Neuronal stem cell (in vitro differentiated cells): ENCODE measurements around the gene SLC6A9.

ENCODE experiments used
- DNase-seq: peaks from one replicate; pipeline ENCODE4 v3.0.0-alpha.2; 2013; ENCODE audit warnings: low spot score
- H2AFZ ChIP-seq: one replicate; pipeline ENCODE4 v1.6.1; 2013; ENCODE audit warnings: mild to moderate bottlenecking, low read length, inconsistent platforms
- H2AK5ac ChIP-seq: 2 replicates; pipeline ENCODE4 v1.6.1; 2013; ENCODE audit warnings: low read depth, mild to moderate bottlenecking, inconsistent platforms, low read length, moderate library complexity, mixed read lengths
- H2BK120ac ChIP-seq: 2 replicates; pipeline ENCODE4 v1.6.1; 2013; ENCODE audit warnings: low read depth, mild to moderate bottlenecking, inconsistent platforms, low read length, moderate library complexity, mixed read lengths
- H2BK12ac ChIP-seq: one replicate; pipeline ENCODE4 v1.6.1; 2013; ENCODE audit warnings: low read length, inconsistent platforms
- H2BK15ac ChIP-seq: 2 replicates; pipeline ENCODE4 v1.6.1; 2013; ENCODE audit warnings: mild to moderate bottlenecking, low read length, inconsistent platforms, mixed read lengths
- H2BK5ac ChIP-seq: one replicate; pipeline ENCODE4 v1.6.1; 2013; ENCODE audit warnings: inconsistent platforms, mild to moderate bottlenecking, low read length, moderate library complexity
- H3K14ac ChIP-seq: one replicate; pipeline ENCODE4 v1.6.1; 2013; ENCODE audit warnings: low read length, inconsistent platforms
- H3K18ac ChIP-seq: 2 replicates; pipeline ENCODE4 v1.6.1; 2013; ENCODE audit warnings: low read length, inconsistent platforms
- H3K23ac ChIP-seq: 2 replicates; pipeline ENCODE4 v1.6.1; 2013; ENCODE audit warnings: low read depth, mild to moderate bottlenecking, mixed read lengths, low read length, inconsistent platforms; ENCODE audit not compliant: poor library complexity
- H3K27ac ChIP-seq: replicated peaks from 3 replicates; pipeline ENCODE4 v1.5.1; 2013; ENCODE audit warnings: low read length, inconsistent platforms
- H3K27me3 ChIP-seq, 3 experiments: 2 replicates each; pipeline ENCODE4 v1.6.1; 2013; ENCODE audit warnings: low read length in 3 of 3, mild to moderate bottlenecking in 2 of 3, inconsistent platforms in 1 of 3, low read depth in 1 of 3, mixed read lengths in 1 of 3, moderate library complexity in 1 of 3; ENCODE audit not compliant: control insufficient read depth in 3 of 3, insufficient read depth in 3 of 3
- H3K36me3 ChIP-seq, 2 donors: replicated peaks in 1 of 2; 2 replicates each; pipeline ENCODE4 v1.6.1; 2013; ENCODE audit warnings: low read length in 2 of 2; ENCODE audit not compliant: control insufficient read depth in 2 of 2, insufficient read depth in 2 of 2
- H3K4ac ChIP-seq: 2 replicates; pipeline ENCODE4 v1.6.1; 2013; ENCODE audit warnings: inconsistent platforms, mild to moderate bottlenecking, low read length, moderate library complexity
- H3K4me1 ChIP-seq, 2 donors: 1 replicate in 1 of 2; 2 replicates in 1 of 2; pipeline ENCODE4 v1.6.1; 2013; ENCODE audit warnings: low read length in 2 of 2, low read depth in 1 of 2; ENCODE audit not compliant: control insufficient read depth in 2 of 2, insufficient read depth in 1 of 2
- H3K4me2 ChIP-seq: one replicate; pipeline ENCODE4 v1.6.1; 2013; ENCODE audit warnings: mild to moderate bottlenecking, low read length, inconsistent platforms; ENCODE audit not compliant: insufficient read depth, poor library complexity, severe bottlenecking
- H3K4me3 ChIP-seq, 2 donors: 2 replicates each; pipeline ENCODE4 v1.5.1; 2013; ENCODE audit warnings: low read length in 2 of 2, mild to moderate bottlenecking in 2 of 2, inconsistent platforms in 1 of 2, moderate library complexity in 1 of 2
- H3K79me1 ChIP-seq: one replicate; pipeline ENCODE4 v1.6.1; 2013; ENCODE audit warnings: low read depth, mild to moderate bottlenecking, inconsistent platforms, low read length, moderate library complexity
- H3K9ac ChIP-seq: one replicate; pipeline ENCODE4 v1.6.1; 2013; ENCODE audit warnings: mild to moderate bottlenecking, low read depth, low read length, inconsistent platforms; ENCODE audit not compliant: poor library complexity
- H3K9me3 ChIP-seq, 2 donors: replicated peaks in 1 of 2; 2 replicates each; pipeline versions ENCODE3 to v1.6.1; 2013; ENCODE audit warnings: low read length in 2 of 2, mild to moderate bottlenecking in 2 of 2, inconsistent platforms in 1 of 2, low read depth in 1 of 2, mixed read lengths in 1 of 2, moderate library complexity in 1 of 2; ENCODE audit not compliant: control insufficient read depth in 2 of 2, insufficient read depth in 1 of 2
- H4K8ac ChIP-seq: one replicate; pipeline ENCODE4 v1.6.1; 2013; ENCODE audit warnings: low read depth, mild to moderate bottlenecking, inconsistent platforms, low read length, moderate library complexity
- H4K91ac ChIP-seq: one replicate; pipeline ENCODE4 v1.6.1; 2013; ENCODE audit warnings: low read length, low read depth, mild to moderate bottlenecking, inconsistent platforms; ENCODE audit not compliant: poor library complexity
- WGBS, 2 donors: extraction: QIAGEN DNeasy Blood & Tissue Kit; methylation state at CpG; one replicate each; pipeline ENCODE4 v1.1.7; 2013; ENCODE audit warnings: missing lambda C conversion rate in 2 of 2, mixed read lengths in 1 of 2; ENCODE audit not compliant: insufficient read length in 2 of 2, insufficient replicate concordance in 1 of 2; ENCODE audit errors: extremely low coverage in 2 of 2; 5-methylcytosine and 5-hydroxymethylcytosine counted together

Gene SLC6A9

GRCh38 chr1:43985984-43986595, 45.2 kb downstream of the SLC6A9 start:
- Histone ChIP-seq H2BK5ac (no peak overlapping the region), H3K23ac (no peak overlapping the region), H3K9ac (no peak overlapping the region), H2AK5ac (no peak overlapping the region), H3K27ac (no peak overlapping the region), H3K36me3 (peaks cover 29 to 72% of the 10 kb centered on the region in 2 donors), H2BK120ac (no peak overlapping the region), H3K4me3 (no peak overlapping the region), H2BK15ac (no peak overlapping the region), H3K18ac (no peak overlapping the region), H3K79me1 (peaks cover 13% of the 10 kb centered on the region), H4K91ac (no peak overlapping the region), H3K4ac (no peak overlapping the region), H2AFZ (no peak overlapping the region), H3K14ac (no peak overlapping the region), H3K4me2 (no peak overlapping the region), H3K27me3 (no peaks in the 10 kb centered on the region), H4K8ac (no peak overlapping the region), H2BK12ac (no peak overlapping the region), H3K4me1 (peaks cover 1 to 4% of the 10 kb centered on the region in 2 donors), H3K9me3 (no peaks in the 10 kb centered on the region)
- no CpG with 5 or more reads among the region's 4 CpGs for WGBS, 2 donors
- no peak for DNase-seq

- Histone ChIP-seq H3K9ac (no peak overlapping the region), H2BK120ac (no peak overlapping the region), H3K79me1 (peaks cover 25% of the 10 kb centered on the region), H2AFZ (no peak overlapping the region), H4K91ac (no peak overlapping the region), H3K9me3 (no peaks in the 10 kb centered on the region), H2BK12ac (no peak overlapping the region), H2BK5ac (no peak overlapping the region), H3K4me2 (no peak overlapping the region), H3K23ac (peak overlapping the region; percentile 26), H3K27me3 (no peaks in the 10 kb centered on the region), H3K4me1 (peaks cover 8 to 10% of the 10 kb centered on the region in 2 donors), H3K27ac (no peak overlapping the region), H3K4ac (no peak overlapping the region), H2AK5ac (no peak overlapping the region), H3K14ac (peak overlapping the region; percentile 28), H3K4me3 (no peak overlapping the region), H3K36me3 (peaks cover 31 to 76% of the 10 kb centered on the region in 2 donors), H4K8ac (no peak overlapping the region), H2BK15ac (no peak overlapping the region), H3K18ac (no peak overlapping the region)
- no CpG with 5 or more reads among the region's 16 CpGs for WGBS, 2 donors
- no peak for DNase-seq
Measured at GRCh38 chr1:43984855-43985254, 46.4 kb downstream of the SLC6A9 start.

- Histone ChIP-seq H4K91ac (no peak overlapping the region), H2BK12ac (no peak overlapping the region), H2BK120ac (no peak overlapping the region), H3K27ac (no peak overlapping the region), H3K4ac (no peak overlapping the region), H4K8ac (no peak overlapping the region), H2BK5ac (peak overlapping the region; percentile 24), H3K4me3 (no peak overlapping the region), H3K9ac (no peak overlapping the region), H3K4me1 (peaks cover 10 to 12% of the 10 kb centered on the region in 2 donors), H3K18ac (no peak overlapping the region), H2BK15ac (no peak overlapping the region), H3K9me3 (no peaks in the 10 kb centered on the region), H3K36me3 (peaks cover 31 to 76% of the 10 kb centered on the region in 2 donors), H3K79me1 (peaks cover 27% of the 10 kb centered on the region), H3K4me2 (no peak overlapping the region), H2AFZ (no peak overlapping the region), H2AK5ac (no peak overlapping the region), H3K23ac (no peak overlapping the region), H3K27me3 (no peaks in the 10 kb centered on the region), H3K14ac (no peak overlapping the region)
- DNase-seq: no peak
- no CpG with 5 or more reads among the region's 12 CpGs for WGBS, 2 donors
Measured at GRCh38 chr1:43983253-43983899, 47.9 kb downstream of the SLC6A9 start.

- no peak overlapping the region for H4K8ac ChIP-seq
- H2BK5ac ChIP-seq: no peak overlapping the region
- H3K4me3 ChIP-seq: no peak overlapping the region
- H3K9ac ChIP-seq: no peak overlapping the region
- H3K23ac ChIP-seq: no peak overlapping the region
- peaks cover 35 to 76% of the 10 kb centered on the region in 2 donors for H3K36me3 ChIP-seq
- H3K4me1 ChIP-seq: peaks cover 14 to 16% of the 10 kb centered on the region in 2 donors
- no peak overlapping the region for H3K4me2 ChIP-seq
- H2AFZ ChIP-seq: no peak overlapping the region
- no peak overlapping the region for H2AK5ac ChIP-seq
- H3K27me3 ChIP-seq: no peaks in the 10 kb centered on the region
- no peak overlapping the region for H3K4ac ChIP-seq
- H3K27ac ChIP-seq: no peak overlapping the region
- peaks cover 29% of the 10 kb centered on the region for H3K79me1 ChIP-seq
- 100% methylated on average over 5 of the region's 15 CpGs; no CpG with 5 or more reads in 1 of the 2 donors for WGBS, 2 donors
- H2BK12ac ChIP-seq: no peak overlapping the region
- no peaks in the 10 kb centered on the region for H3K9me3 ChIP-seq
- DNase-seq: no peak
- no peak overlapping the region for H2BK120ac ChIP-seq
- H3K14ac ChIP-seq: no peak overlapping the region
- no peak overlapping the region for H4K91ac ChIP-seq
- H3K18ac ChIP-seq: no peak overlapping the region
- H2BK15ac ChIP-seq: no peak overlapping the region
Measured at GRCh38 chr1:43982808-43983207, 48.5 kb downstream of the SLC6A9 start.
